ENCODE results near the gene KLHDC1. TPM values are rescaled to one million over a fixed set of nuclear protein-coding genes. Genes with fewer than 3 reads are reported as not detected.

The KLHDC1 gene
- total RNA-seq, 1 donor from 2014 or later = 10.0 TPM

DNA sequence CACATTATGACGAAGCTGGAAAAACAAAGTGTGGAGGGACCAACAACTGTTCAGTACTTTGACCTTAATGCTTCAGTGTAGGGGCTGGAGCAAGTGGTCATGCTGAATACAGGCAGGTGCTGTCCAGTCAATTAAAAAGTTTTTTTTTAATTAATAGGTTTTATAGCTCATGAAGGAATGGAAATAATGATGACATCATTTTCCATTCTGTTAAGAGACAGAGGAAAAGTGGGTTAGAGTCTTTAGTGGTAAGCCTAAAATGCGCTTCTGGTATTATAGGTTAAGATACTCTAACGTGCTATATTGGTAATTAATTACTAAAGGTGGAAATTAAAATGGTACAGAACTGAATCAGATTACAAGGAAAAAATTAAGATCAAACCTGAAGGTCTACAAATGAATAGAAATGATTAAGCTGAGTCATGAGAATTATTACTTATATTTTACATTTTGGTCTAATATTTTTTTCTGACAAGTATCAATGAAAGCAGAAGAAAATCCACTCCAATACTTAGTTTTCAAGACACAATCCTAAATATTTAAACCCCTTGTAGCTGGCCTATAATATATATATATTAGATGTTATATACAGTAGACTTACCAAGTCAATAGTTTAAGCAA, 90.6 kb downstream of the KLHDC1 start:
- no peak for DNase-seq
- Histone ChIP-seq H3K9me3 (replicated peaks) (no peaks in the 10 kb centered on the region), H3K4me3 (no peak overlapping the region), H3K27me3 (ENCODE audit: low read depth) (no peaks in the 10 kb centered on the region), H3K36me3 (peaks cover 99% of the 10 kb centered on the region), H3K27ac (replicated peaks) (no peak overlapping the region), H3K4me1 (no peaks in the 10 kb centered on the region)
- intact Hi-C loops (cut with micrococcal nuclease) = loop anchor here (10.0 kb wide), 1 partner anchor 51 kb away; no protein-coding TSS in a partner anchor
- TF ChIP-seq, protein P1, sequence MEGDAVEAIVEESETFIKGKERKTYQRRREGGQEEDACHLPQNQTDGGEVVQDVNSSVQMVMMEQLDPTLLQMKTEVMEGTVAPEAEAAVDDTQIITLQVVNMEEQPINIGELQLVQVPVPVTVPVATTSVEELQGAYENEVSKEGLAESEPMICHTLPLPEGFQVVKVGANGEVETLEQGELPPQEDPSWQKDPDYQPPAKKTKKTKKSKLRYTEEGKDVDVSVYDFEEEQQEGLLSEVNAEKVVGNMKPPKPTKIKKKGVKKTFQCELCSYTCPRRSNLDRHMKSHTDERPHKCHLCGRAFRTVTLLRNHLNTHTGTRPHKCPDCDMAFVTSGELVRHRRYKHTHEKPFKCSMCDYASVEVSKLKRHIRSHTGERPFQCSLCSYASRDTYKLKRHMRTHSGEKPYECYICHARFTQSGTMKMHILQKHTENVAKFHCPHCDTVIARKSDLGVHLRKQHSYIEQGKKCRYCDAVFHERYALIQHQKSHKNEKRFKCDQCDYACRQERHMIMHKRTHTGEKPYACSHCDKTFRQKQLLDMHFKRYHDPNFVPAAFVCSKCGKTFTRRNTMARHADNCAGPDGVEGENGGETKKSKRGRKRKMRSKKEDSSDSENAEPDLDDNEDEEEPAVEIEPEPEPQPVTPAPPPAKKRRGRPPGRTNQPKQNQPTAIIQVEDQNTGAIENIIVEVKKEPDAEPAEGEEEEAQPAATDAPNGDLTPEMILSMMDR (IDR thresholded peaks at IDR 0.05; ENCODE audit: borderline replicate concordance) = no peak

DNA sequence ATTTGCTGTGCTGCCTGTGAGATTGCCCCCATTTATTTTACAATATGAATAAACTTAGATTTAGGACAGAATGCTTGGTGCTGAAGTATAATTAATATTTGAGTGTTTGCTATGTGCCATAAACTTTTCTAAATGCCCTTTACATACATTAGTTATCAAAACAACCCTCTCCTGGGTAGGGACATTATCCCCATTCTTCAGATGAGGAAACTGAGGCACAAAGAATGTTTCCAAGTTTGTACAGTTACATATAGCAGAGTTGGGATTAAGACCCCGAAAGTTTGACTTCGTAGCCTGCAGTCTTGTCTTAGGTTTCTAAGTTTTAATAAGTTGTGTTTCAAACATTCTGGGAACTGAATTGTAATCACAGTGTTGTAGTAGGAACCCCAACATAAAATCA, 93.4 kb downstream of the KLHDC1 start:
- TF ChIP-seq, protein P1 (IDR thresholded peaks at IDR 0.05; ENCODE audit: borderline replicate concordance) = no peak
- peaks cover 94% of the 10 kb centered on the region for H3K36me3 ChIP-seq
- H3K4me3 ChIP-seq = no peak overlapping the region
- DNase-seq = no peak
- H3K27me3 ChIP-seq (ENCODE audit: low read depth) = no peaks in the 10 kb centered on the region
- intact Hi-C loops (cut with micrococcal nuclease) = loop anchor here (10.0 kb wide), 1 partner anchor 48 kb away; no protein-coding TSS in a partner anchor
- H3K4me1 ChIP-seq = no peaks in the 10 kb centered on the region
- H3K27ac ChIP-seq (replicated peaks) = no peak overlapping the region
- no peaks in the 10 kb centered on the region for H3K9me3 ChIP-seq (replicated peaks)

DNA sequence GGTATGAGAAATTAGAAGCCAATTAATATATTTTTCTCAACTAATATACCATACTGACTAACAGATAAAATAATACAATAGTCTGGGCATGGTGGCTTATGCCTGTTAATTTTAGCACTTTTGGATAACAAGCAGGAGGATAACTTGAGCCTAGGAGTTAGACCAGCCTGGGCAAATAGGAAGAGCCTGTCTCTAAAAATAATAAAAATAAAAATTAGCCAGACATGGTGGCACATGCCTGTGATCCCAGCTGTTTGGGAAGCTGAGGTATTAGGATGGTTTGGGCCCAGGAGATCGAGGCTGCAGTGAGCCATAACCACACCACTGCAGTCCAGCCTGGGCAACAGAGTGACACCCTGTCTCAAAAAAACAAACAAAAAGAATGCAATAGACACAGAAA, 99.7 kb downstream of the KLHDC1 start:
- peaks cover 11% of the 10 kb centered on the region for H3K4me1 ChIP-seq
- intact Hi-C loops (cut with micrococcal nuclease) = no loop called here
- peaks cover 85% of the 10 kb centered on the region for H3K36me3 ChIP-seq
- DNase-seq = no peak
- no peaks in the 10 kb centered on the region for H3K27me3 ChIP-seq (ENCODE audit: low read depth)
- peak overlapping the region; percentile 23 for H3K27ac ChIP-seq (replicated peaks)
- H3K9me3 ChIP-seq (replicated peaks) = no peaks in the 10 kb centered on the region
- TF ChIP-seq, protein P1 (IDR thresholded peaks at IDR 0.05; ENCODE audit: borderline replicate concordance) = no peak
- H3K4me3 ChIP-seq = no peak overlapping the region

DNA sequence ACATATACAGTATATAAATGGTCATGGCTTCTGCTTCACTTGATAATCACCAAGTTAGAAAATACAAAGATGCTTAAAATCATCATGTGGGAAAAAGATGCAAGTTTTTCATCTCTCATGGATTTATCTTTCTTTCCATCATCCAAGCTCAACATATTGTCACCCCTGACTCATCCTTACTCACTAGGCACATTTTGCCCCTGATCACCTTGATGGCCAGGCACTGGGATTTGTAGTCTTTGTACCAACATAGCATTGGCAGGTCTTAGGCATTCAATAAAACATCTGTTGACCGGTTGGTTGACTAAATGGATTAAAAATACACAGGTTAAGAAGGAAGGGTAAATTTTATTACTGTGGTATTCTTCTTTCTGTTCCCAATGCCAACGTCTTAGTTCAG, 103.1 kb downstream of the KLHDC1 start:
- DNase-seq = no peak
- no peaks in the 10 kb centered on the region for H3K9me3 ChIP-seq (replicated peaks)
- no peak overlapping the region for H3K27ac ChIP-seq (replicated peaks)
- H3K4me1 ChIP-seq = peaks cover 11% of the 10 kb centered on the region
- H3K36me3 ChIP-seq = peaks cover 86% of the 10 kb centered on the region
- H3K27me3 ChIP-seq (ENCODE audit: low read depth) = no peaks in the 10 kb centered on the region
- no peak overlapping the region for H3K4me3 ChIP-seq
- intact Hi-C loops (cut with micrococcal nuclease) = no loop called here
- TF ChIP-seq, protein P1 (IDR thresholded peaks at IDR 0.05; ENCODE audit: borderline replicate concordance) = no peak

Other genes starting within 250 kb of the KLHDC1 start
- 853 TPM for gene RPS29, start 106.7 kb upstream of the KLHDC1 start, total RNA-seq
- gene LRR1, start 94.2 kb upstream of the KLHDC1 start, total RNA-seq = 4.6 TPM
- gene RPL36AL, start 72.5 kb upstream of the KLHDC1 start, total RNA-seq = 141 TPM
- gene MGAT2, start 72.3 kb upstream of the KLHDC1 start, total RNA-seq = 12.0 TPM
- 6.2 TPM for gene DNAAF2, start 57.9 kb upstream of the KLHDC1 start, total RNA-seq
- gene POLE2, start 4.9 kb upstream of the KLHDC1 start, total RNA-seq = 0.69 TPM
- 85.3 TPM for gene KLHDC2, start 75.0 kb downstream of the KLHDC1 start, total RNA-seq
- 52.7 TPM for gene NEMF, start 159.7 kb downstream of the KLHDC1 start, total RNA-seq
- gene ARF6, start 200.0 kb downstream of the KLHDC1 start, total RNA-seq = 24.4 TPM

All from left ventricle myocardium inferior (tissue), 1 donor.